H54 (cell line): ENCODE measurements around the gene RCAN1.
"Not testable (repeated sequence)": the region's sequence is repeated elsewhere in the genome, so short reads cannot be mapped to it uniquely, and the experiment has no call there.

Experiments used
- DNase-seq: peaks from one replicate; pipeline ENCODE4 v3.0.0; 2011; ENCODE audit warnings: low spot score, mixed read lengths; ENCODE audit not compliant: insufficient read length
- FAIRE-seq: peaks from 3 replicates; lab custom pipeline; 2011; peaks lifted over from hg19 to GRCh38; lab: Jason Lieb, UNC
- POLR2A ChIP-seq: IDR thresholded peaks from 2 replicates; pipeline ENCODE4 v1.6.1; 2011; ENCODE audit warnings: low read depth, mild to moderate bottlenecking, low read length

The RCAN1 gene

GRCh38 chr21:34613679-34614627 is 960 bp downstream of the RCAN1 start:
- FAIRE-seq = no peak
- no peak for TF ChIP-seq POLR2A
- DNase-seq = no peak

- DNase-seq (no peak), FAIRE-seq (no peak)
- no peak for TF ChIP-seq POLR2A
Observed at GRCh38 chr21:34612557-34612956, 2.4 kb downstream of the RCAN1 start.

GRCh38 chr21:34612056-34612455 is 2.9 kb downstream of the RCAN1 start:
- no peak for DNase-seq
- TF ChIP-seq POLR2A = no peak
- no peak for FAIRE-seq

DNA sequence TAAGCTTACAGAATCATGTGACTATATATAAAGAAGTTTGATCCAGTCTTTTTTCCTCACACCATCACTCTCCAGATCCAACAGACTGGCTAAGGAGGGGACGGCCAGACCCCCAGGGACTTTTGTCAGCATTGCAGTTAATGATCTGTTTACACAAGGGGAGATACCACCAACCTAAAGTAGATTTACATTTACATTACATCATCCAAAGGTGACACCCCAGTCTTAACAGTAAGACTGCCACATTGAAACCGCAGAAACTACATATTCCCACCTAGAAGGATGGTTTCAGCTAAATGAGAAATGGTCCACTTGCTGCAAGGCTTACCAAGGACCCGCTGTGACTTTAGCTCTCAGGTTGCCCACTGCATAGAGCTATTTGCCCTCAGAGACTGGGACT is 3.4 kb downstream of the RCAN1 start:
- FAIRE-seq = no peak
- no peak for DNase-seq
- TF ChIP-seq POLR2A = no peak

- no peak for DNase-seq
- TF ChIP-seq POLR2A = no peak
- no peak for FAIRE-seq
Observed at GRCh38 chr21:34609933-34610549, 4.9 kb downstream of the RCAN1 start.

DNA sequence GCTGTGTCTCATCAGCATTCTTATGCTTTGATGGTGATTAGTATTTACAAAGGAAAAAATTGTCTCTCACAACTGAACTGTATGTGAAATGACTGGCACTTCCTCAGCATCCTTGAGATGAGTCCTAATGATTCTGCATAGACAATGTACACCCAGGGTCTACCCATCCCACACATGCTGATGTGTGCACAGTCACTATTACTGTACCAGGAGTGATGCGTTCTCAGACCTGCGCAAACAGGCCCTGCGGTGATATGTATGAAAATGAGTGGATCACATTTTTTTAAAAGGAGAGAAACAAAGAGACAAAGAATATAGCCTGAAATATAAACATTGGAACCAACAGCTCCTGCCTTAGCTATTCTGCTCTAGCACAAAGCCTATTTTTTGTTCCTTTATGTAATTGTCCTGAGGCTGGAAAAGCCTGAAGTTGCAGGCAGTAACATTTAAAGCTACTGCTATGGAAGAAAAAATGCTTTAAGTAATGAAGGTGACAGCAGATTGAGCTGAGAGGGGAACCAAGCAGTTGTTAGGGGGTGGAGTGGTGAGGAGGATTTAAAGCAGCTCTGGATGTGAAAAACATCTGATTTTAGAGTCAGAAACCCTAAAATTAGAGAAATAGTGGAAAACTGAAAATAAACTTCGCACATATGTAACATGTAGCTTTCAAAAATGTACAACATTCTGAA is 5.5 kb downstream of the RCAN1 start:
- FAIRE-seq (no peak), DNase-seq (no peak)
- no peak for TF ChIP-seq POLR2A

DNA sequence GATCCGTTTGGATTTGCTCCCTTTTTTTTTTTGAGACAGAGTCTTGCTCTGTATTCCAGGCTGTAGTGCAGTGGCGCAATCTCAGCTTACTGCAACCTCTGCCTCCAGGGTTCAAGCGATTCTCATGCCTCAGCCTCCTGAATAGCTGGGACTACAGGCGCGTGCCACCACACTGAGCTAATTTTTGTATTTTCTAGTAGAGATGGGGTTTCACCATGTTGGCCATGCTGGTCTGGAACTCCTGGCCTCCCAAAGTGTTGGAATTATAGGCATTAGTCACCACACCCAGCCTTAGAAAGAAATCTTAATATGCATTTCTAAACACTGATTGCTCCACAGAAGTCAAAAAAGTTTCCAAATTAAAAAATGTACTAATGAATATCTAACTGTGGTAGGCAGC is 7.5 kb downstream of the RCAN1 start:
- not testable (repeated sequence) for DNase-seq, FAIRE-seq

GRCh38 chr21:34606621-34607020 is 8.3 kb downstream of the RCAN1 start:
- no peak for TF ChIP-seq POLR2A
- FAIRE-seq = no peak

DNA sequence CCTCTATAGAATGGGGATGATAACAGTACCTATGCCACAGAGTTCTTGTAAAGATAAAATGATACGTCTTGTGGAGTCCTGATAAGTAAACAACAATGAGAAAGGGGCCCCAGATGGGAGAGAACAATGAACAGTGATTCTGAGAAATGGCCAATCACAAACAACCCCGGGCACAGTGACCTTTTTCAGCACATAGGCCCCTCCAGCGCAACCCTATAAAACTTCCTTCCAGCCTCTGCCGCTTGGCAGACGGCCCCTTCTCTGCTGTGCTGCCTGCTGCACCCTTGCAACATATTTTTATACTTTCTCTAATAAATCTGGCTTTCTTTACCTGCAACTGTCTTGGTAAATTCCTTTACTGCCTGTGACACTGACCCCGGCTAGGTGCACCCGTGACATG is 8.9 kb downstream of the RCAN1 start:
- FAIRE-seq (no peak), DNase-seq (no peak)
- TF ChIP-seq POLR2A = no peak

More at GRCh38 chr21:34606621-34607020, 8.3 kb downstream of the RCAN1 start:
- DNase-seq = no peak

DNA sequence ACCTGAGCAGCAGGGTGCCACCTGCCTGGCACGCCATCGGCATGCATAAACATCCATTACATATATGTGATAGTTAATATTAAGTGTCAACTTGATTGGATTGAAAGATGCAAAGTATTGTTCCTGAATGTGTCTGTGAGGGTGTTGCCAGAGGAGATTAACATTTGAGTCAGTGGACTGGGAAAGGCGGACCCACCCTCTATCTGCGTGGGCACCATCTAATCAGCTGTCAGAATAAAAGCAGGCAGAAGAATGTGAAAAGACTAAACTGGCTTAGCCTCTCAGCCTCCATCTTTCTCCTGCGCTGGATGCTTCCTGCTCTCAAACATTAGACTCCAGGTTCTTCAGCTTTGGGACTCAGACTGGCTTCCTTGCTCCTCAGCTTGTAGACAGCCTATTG is 10.0 kb downstream of the RCAN1 start:
- not testable (repeated sequence) for DNase-seq, FAIRE-seq

DNA sequence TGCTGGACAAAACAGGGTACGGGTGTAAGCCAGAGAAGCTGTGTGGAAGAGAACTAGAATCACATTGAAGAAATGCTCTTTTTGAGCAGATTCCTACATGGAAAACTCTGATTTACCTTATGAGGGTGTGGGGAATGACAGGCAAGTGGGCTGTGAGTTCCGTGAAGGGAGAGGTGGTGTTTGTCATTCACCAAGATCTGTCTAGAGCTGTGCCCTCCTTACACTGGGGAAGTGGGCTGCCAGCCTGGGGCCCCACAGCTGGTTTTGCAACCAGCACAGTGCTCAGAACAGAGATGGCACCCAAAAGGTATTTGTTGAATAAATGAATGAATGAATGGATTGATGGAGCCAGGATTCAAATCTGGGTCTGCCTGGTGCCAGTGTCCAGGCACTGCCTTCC is 10.4 kb downstream of the RCAN1 start:
- DNase-seq (no peak), FAIRE-seq (no peak)
- TF ChIP-seq POLR2A = no peak

DNA sequence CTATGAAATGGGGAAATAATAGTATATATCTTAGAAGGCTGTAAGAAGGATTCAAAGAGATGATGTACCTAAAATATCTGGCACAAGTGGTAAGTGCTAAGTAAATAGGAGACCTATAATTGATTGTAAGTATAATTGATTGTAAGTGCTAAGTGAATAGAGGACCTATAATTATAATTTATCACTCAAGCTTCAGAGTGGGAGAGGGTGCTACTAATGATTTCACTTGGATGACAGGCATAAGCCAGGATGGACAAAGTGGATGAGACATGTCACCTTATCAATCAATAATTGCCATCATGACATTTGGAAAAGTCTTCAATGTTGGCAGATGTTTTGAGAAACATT is 11.2 kb downstream of the RCAN1 start:
- FAIRE-seq = no peak
- DNase-seq = no peak
- no peak for TF ChIP-seq POLR2A

DNA sequence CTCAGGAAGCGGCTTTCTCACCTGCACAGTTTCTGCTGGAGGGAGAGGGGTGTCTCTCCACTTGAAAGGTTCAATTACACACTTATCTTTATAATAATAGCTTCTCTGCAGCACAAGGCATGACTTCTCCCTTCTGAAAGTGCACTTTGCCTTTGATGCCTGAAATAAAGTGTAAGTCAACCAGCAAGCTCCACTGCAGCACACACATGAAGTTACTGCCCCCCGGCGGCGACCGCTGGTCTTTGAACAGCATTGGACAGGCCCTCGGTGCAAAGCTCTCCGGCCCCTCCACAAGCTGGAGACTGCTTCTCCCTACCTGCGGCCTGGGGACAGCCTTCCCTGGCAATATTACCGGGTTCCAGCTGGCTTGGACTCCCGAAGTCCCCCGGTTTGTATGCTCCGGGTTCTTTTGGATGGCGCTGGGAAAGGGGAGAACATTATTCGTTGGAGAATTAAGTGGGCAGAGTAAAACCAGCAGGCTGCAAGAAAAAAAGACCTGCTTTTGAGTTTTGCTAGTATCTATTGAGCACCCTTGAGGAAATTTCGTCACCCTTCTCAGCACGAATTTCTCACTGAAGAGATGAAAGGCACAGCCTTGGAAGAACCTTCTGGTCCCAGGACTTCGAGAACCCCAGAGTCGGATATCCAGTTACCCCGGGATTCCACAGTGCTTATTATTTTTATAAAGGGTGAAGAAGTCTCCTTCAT is 11.8 kb downstream of the RCAN1 start:
- DNase-seq (peak; percentile 57), FAIRE-seq (no peak)
- no peak for TF ChIP-seq POLR2A

DNA sequence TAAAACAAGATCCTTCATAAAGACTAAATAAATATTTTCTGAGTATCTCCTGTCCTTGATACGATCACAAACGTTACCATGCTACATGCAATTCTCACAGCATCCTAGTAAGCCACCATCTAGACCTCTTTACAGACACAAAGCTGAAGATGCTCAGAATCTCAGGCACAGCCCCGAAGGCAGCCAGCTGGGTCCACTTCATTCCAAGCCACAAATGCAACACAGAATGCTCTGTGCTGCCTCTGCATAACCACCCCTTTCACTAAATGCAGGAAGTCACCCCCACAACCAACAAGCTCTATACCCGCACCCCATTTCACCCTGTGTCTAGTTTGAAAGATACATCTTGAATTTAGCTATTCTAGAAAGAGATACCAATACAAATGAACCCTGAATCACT is 12.9 kb downstream of the RCAN1 start:
- DNase-seq (no peak), FAIRE-seq (no peak)
- TF ChIP-seq POLR2A = no peak
